GM18951 (cell line): ENCODE results near the gene KIF21B.

Experiments
- POLR2A ChIP-seq: IDR thresholded peaks from 4 replicates; pipeline ENCODE4 v1.6.1; 2011; ENCODE audit warnings: mild to moderate bottlenecking; ENCODE audit not compliant: insufficient read length, insufficient read depth; ENCODE audit errors: extremely low read depth
- in situ Hi-C: fragments of 300-500 bp; cut with MboI; formaldehyde crosslinking; loops from one replicate; pipeline ENCODE4 v1.12.0; 2022; ENCODE audit warnings: low sequenced_read_pairs, mixed read lengths, inconsistent platforms; ENCODE audit not compliant: unreplicated experiment

KIF21B gene

GRCh38 chr1:201021630-201022492 lies 1.7 kb downstream of the KIF21B start:
- in situ Hi-C loops, result no loop called here
- TF ChIP-seq POLR2A, result peak; percentile 50

- TF ChIP-seq POLR2A, result no peak
- in situ Hi-C loops, result no loop called here
These were observed 2.5 kb downstream of the KIF21B start for GRCh38 chr1:201020721-201021629.

DNA sequence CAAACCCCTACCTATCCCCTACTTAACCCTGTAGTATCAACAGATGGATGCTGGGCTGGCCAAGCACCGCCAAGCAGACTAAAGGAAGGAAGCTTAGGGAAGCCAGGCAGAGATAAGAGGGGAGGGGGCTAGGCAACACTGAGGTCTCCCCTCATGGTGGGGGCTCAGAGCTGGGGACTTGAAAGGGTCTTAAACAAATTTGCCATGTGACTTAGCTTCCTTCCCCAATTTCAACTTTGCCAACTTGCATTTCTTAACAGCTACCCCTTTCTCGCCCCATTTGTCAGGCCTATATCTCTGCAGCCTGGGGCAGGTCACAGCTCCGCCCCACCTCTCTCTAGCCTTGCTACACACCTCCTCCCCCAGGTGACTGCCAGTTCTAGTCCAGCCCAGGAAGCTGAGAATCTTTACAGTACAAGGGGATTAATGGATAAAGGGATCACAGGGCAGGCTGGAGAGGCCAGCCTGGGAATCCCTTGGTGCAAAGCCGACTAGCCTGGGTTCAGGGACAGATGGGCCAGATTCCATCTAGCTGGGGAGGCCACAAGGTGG lies 3.4 kb downstream of the KIF21B start:
- in situ Hi-C loops, result no loop called here

GRCh38 chr1:201019321-201019977 lies 4.1 kb downstream of the KIF21B start:
- in situ Hi-C loops, result no loop called here
- peak; percentile 57 for TF ChIP-seq POLR2A

More for the DNA sequence above, 3.4 kb downstream of the KIF21B start:
- TF ChIP-seq POLR2A, result no peak

- in situ Hi-C loops, result no loop called here
- no peak for TF ChIP-seq POLR2A
These were observed 5.7 kb downstream of the KIF21B start for GRCh38 chr1:201017828-201018163.

- in situ Hi-C loops, result no loop called here
- peak; percentile 13 for TF ChIP-seq POLR2A
These were observed 6.3 kb downstream of the KIF21B start for GRCh38 chr1:201016943-201017827.

- no peak for TF ChIP-seq POLR2A
- in situ Hi-C loops, result no loop called here
These were observed 7.3 kb downstream of the KIF21B start for GRCh38 chr1:201016211-201016651.

DNA sequence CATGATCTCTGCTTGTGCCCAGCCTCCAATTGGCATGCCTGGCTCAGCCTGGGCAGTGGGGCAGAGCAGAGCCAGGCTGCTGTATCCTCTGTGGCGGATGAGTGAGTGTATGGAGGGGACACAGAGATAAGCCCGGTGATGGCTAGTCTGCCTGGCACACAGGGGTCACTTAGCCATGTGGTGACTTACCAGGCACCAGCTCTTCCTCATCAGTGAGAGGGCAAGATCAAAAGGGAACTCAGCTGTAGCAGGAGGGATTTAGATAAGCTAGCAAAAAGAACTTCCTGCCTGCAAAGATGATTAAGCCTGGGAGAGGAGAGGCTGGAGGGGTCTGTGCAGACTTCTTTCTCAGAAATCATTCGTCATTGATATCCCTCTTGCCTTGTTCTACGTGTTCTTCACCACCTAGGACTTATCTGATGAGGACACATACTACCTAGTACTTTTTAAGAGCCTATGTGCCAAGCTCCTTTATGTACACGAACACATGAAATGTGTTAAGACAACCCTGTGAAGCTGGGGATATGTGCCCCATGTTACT lies 7.9 kb downstream of the KIF21B start:
- in situ Hi-C loops, result no loop called here
- no peak for TF ChIP-seq POLR2A

DNA sequence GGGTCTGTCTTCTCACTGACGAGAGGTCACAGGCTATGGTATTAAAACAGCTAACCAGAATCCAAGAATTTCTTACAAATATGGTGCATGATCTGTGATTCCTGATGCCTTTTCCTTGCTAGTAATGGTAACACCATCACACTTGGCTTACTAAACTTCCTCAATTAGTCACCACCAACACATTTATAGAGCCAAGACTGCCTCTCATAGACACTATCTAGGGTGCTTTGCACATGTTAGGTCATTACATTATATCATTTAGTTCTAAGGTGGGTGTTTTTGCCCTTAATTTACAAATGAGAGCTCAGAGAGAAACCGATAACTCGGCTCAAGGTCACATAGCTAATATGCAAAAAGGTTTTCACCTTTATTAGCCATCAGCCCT lies 8.7 kb downstream of the KIF21B start:
- TF ChIP-seq POLR2A, result no peak

DNA sequence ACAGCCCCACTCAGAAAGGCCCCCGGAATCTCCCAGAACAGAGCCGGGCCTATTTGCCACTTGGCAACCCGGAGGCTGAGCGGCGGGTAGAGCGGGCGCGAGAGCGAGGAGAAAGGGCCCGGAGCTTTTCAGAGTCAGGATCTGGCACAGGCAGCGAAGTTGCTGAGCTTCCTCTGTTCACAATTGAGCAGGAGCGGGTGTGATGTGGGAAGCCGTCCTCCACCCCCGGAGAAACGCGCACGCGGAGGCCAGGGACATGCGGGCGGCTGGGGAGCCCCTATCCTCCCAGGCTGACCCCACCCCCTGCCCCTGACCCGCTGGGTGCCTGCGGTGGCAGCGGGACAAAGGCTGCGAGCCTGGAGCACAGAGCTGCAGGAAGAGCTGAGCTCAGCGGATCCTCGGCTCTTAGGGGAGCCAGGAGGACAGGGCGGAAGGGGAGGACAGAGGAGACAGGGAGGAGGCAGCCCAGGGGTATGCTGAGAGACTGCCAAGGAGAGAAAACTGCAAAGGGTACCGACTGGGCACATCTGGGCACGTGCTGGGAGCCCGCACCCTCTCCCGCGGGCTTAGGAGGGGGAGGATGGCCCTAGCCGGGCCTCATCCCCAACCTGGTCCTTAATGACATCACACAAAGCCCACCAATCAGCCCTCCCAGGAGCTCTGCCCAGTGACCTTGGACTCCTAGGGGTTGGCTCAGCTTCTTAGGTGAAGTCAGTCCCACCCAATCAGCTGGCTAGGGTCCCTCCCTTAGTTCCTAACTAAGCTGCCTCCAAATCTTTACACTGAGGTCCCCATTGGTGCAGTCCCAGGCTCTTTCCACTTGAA lies 9.3 kb downstream of the KIF21B start:
- in situ Hi-C loops, result no loop called here
- TF ChIP-seq POLR2A, result no peak

More for the DNA sequence above, 8.7 kb downstream of the KIF21B start:
- in situ Hi-C loops, result no loop called here

DNA sequence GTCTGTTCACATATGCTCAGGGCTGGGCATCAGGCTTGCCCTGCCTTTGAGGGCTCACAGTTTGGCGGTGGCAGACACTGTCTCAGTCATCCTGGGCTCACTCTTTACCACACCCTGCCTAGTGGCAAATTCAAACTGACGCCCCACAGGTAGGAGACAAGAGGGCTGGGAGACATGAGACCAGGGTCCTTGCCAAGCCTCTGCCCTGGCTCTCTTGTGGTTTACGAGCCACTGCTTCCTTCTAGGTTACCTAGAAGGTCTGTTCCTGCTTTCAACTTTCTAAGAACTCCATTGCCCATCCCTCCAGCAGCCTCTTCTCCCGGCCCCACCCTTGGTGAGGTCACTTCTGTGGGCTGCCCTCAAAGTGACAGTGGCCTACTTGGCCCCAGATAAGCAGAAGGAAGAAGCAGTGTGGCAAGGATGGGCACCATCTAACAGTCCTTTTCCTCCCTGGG lies 10.5 kb downstream of the KIF21B start:
- in situ Hi-C loops, result no loop called here
- TF ChIP-seq POLR2A, result no peak

GRCh38 chr1:201011616-201012015 lies 11.9 kb downstream of the KIF21B start:
- in situ Hi-C loops, result no loop called here
- TF ChIP-seq POLR2A, result no peak
